HG03469 (cell line): ENCODE measurements around the gene TSHZ2.

Experiments
- ATAC-seq: cut with Tn5 transposase; IDR thresholded peaks from one replicate; pipeline ENCODE4 v1.9.1; 2021; ENCODE audit warnings: mild to moderate bottlenecking, moderate library complexity, moderate number of reproducible peaks; ENCODE audit not compliant: unreplicated experiment

The TSHZ2 gene

GRCh38 chr20:52972190-52972937 lies at the start of gene TSHZ2:
TSS of gene TSHZ2 (plus strand) at chr20:52972358. CDS start at chr20:52973294, 936 bp downstream.
- no peak for ATAC-seq

- no peak for ATAC-seq
These were observed 49.7 kb upstream of the TSHZ2 start for GRCh38 chr20:52922436-52922835.

GRCh38 chr20:52923123-52923937 lies 48.8 kb upstream of the TSHZ2 start:
- ATAC-seq, result no peak

GRCh38 chr20:52924411-52925271 lies 47.5 kb upstream of the TSHZ2 start:
- no peak for ATAC-seq

GRCh38 chr20:52926505-52926904 lies 45.7 kb upstream of the TSHZ2 start:
- ATAC-seq, result no peak

- ATAC-seq, result no peak
These were observed 38.3 kb upstream of the TSHZ2 start for GRCh38 chr20:52933867-52934266.

- ATAC-seq, result no peak
These were observed 35.5 kb upstream of the TSHZ2 start for GRCh38 chr20:52936351-52937340.

GRCh38 chr20:52937591-52938100 lies 34.5 kb upstream of the TSHZ2 start:
- ATAC-seq, result no peak

- no peak for ATAC-seq
These were observed 33.0 kb upstream of the TSHZ2 start for GRCh38 chr20:52939141-52939540.

GRCh38 chr20:52941808-52942207 lies 30.4 kb upstream of the TSHZ2 start:
- no peak for ATAC-seq

- ATAC-seq, result no peak
These were observed 28.8 kb upstream of the TSHZ2 start for GRCh38 chr20:52943185-52943841.

GRCh38 chr20:52945268-52945667 lies 26.9 kb upstream of the TSHZ2 start:
- ATAC-seq, result no peak

- no peak for ATAC-seq
These were observed 26.2 kb upstream of the TSHZ2 start for GRCh38 chr20:52945862-52946522.

GRCh38 chr20:52948491-52948890 lies 23.7 kb upstream of the TSHZ2 start:
- ATAC-seq, result no peak

GRCh38 chr20:52953020-52953419 lies 19.1 kb upstream of the TSHZ2 start:
- no peak for ATAC-seq

- no peak for ATAC-seq
These were observed 17.3 kb upstream of the TSHZ2 start for GRCh38 chr20:52954849-52955248.

- ATAC-seq, result no peak
These were observed 13.9 kb upstream of the TSHZ2 start for GRCh38 chr20:52958211-52958610.

- no peak for ATAC-seq
These were observed 13.0 kb upstream of the TSHZ2 start for GRCh38 chr20:52959125-52959524.

GRCh38 chr20:52962183-52962582 lies 10.0 kb upstream of the TSHZ2 start:
- ATAC-seq, result no peak
